OCI-LY7 (cell line): ENCODE measurements around the gene SUV39H2. TPM values are rescaled to one million over a fixed set of nuclear protein-coding genes. Genes with fewer than 3 reads are reported as not detected.
A peak's percentile ranks its signal among the peaks of the same experiment; 100 is the strongest.

Experiments used
- BruUV-seq: library from RNA; stranded (reverse); fragments of 400-500 nt; replicated peaks from 2 replicates; lab custom pipeline; 2021; lab: Mats Ljungman, UMichigan
- CTCF ChIA-PET: fragments of 300-600 bp; sonication (Branson Sonifier 250); formaldehyde crosslinking; loops from one replicate; lab custom pipeline; 2022; ENCODE audit warnings: antibody characterized with exemption; ENCODE audit not compliant: unreplicated experiment; lab: Charles Lee
- POLR2A ChIA-PET: fragments of 300-600 bp; sonication (Branson Sonifier 250); formaldehyde crosslinking; loops from one replicate; lab custom pipeline; 2022; ENCODE audit warnings: antibody characterized with exemption; lab: Charles Lee
- DNase-seq: peaks from one replicate; pipeline ENCODE4 v3.0.0-alpha.2; 2015; ENCODE audit warnings: low spot score
- H2AFZ ChIP-seq: fragments of 200-600 bp; sonication (generic), shearing (Covaris generic); 2 replicates; pipeline ENCODE4 v1.6.1; 2014; ENCODE audit warnings: mild to moderate bottlenecking, antibody characterized with exemption, low read length, moderate library complexity
- H3K27ac ChIP-seq: fragments of 200-600 bp; sonication (generic); 2 replicates; pipeline ENCODE4 v1.5.1; 2014; ENCODE audit warnings: mixed run types, low read depth, mild to moderate bottlenecking, moderate library complexity, low read length, inconsistent platforms; ENCODE audit not compliant: poor library complexity, severe bottlenecking
- H3K36me3 ChIP-seq: fragments of 200-600 bp; sonication (generic); 2 replicates; pipeline ENCODE4 v1.6.1; 2014; ENCODE audit warnings: mild to moderate bottlenecking, antibody characterized with exemption, low read length, moderate library complexity, mixed read lengths; ENCODE audit not compliant: insufficient read depth
- H3K4me1 ChIP-seq: fragments of 200-600 bp; sonication (generic); 2 replicates; pipeline ENCODE4 v1.5.1; 2014; ENCODE audit warnings: mild to moderate bottlenecking, low read length; ENCODE audit not compliant: insufficient read depth, poor library complexity, severe bottlenecking
- H3K4me2 ChIP-seq: fragments of 200-600 bp; sonication (generic); 2 replicates; pipeline ENCODE4 v1.6.1; 2014; ENCODE audit warnings: mild to moderate bottlenecking, low read length
- H3K4me3 ChIP-seq: fragments of 200-600 bp; sonication (generic); 2 replicates; pipeline ENCODE4 v1.5.1; 2014; ENCODE audit warnings: mild to moderate bottlenecking, low read depth, low read length; ENCODE audit not compliant: poor library complexity, severe bottlenecking
- H3K79me2 ChIP-seq: fragments of 200-600 bp; sonication (generic); 2 replicates; pipeline ENCODE4 v1.6.1; 2016; ENCODE audit warnings: low read depth, mild to moderate bottlenecking, low read length, moderate library complexity, mixed read lengths; ENCODE audit not compliant: insufficient read depth
- H3K9me2 ChIP-seq: fragments of 200-600 bp; sonication (generic); 2 replicates; pipeline ENCODE4 v1.6.1; 2016; ENCODE audit warnings: mild to moderate bottlenecking, low read length, mixed read lengths; ENCODE audit not compliant: insufficient read depth
- H3K9me3 ChIP-seq: fragments of 200-600 bp; sonication (generic); 2 replicates; pipeline ENCODE4 v1.6.1; 2014; ENCODE audit warnings: mild to moderate bottlenecking, mixed run types, low read length, mixed read lengths
- H4K20me1 ChIP-seq: fragments of 200-600 bp; sonication (generic); 2 replicates; pipeline ENCODE4 v1.6.1; 2014; ENCODE audit warnings: mild to moderate bottlenecking, antibody characterized with exemption, low read length, moderate library complexity, mixed read lengths; ENCODE audit not compliant: insufficient read depth
- CTCF ChIP-seq: fragments of 200-600 bp; sonication (generic); conservative IDR thresholded peaks from 2 replicates; pipeline ENCODE4 v1.5.1; 2014; ENCODE audit warnings: mild to moderate bottlenecking, antibody characterized with exemption, low read length, moderate library complexity, mixed read lengths
- EZH2phosphoT487 ChIP-seq: fragments of 200-600 bp; sonication (generic); IDR thresholded peaks from 2 replicates; pipeline ENCODE4 v1.6.1; 2018; ENCODE audit warnings: low read depth, borderline replicate concordance, mild to moderate bottlenecking, mixed run types, antibody characterized with exemption, low read length, moderate library complexity, mixed read lengths
- intact Hi-C: fragments of 100-400 bp; cut with micrococcal nuclease; formaldehyde crosslinking; loops from one replicate; pipeline ENCODE4 v1.10.0; 2022; ENCODE audit not compliant: unreplicated experiment
- total RNA-seq, 2 experiments: library from RNA; depleted of rRNA in 1 of 2; stranded (reverse); fragments of >200 nt in 1 of 2; shearing (Covaris generic) in 1 of 2; gene quantifications; 2 replicates each; pipeline ENCODE4 v1.2.3, GENCODE V29; 2014 to 2022

Gene SUV39H2
- total RNA-seq, 2 experiments from 2014 or later = 31.5 to 58.0 TPM

GRCh38 chr10:14839305-14839695, 39.4 kb upstream of the SUV39H2 start:
- Histone ChIP-seq H3K79me2 (peaks cover 45% of the 10 kb centered on the region), H3K4me3 (peak overlapping the region; percentile 88)
- POLR2A ChIA-PET = interaction anchor here (1.0 to 4.3 kb wide), 4 partner anchors 8 to 153 kb away, joined by 3 to 20 read pairs (median 6); partner anchors contain the start of gene DCLRE1C

GRCh38 chr10:14840178-14840577, 38.5 kb upstream of the SUV39H2 start:
- POLR2A ChIA-PET = no interaction called here

More at GRCh38 chr10:14839305-14839695, 39.4 kb upstream of the SUV39H2 start:
- H3K9me2 ChIP-seq = no peaks in the 10 kb centered on the region
- no TSS peak for BruUV-seq
- CTCF ChIA-PET = no interaction called here
- H3K27ac ChIP-seq = peak overlapping the region; percentile 56
- DNase-seq = peak; percentile 15
- H3K4me2 ChIP-seq = peak overlapping the region; percentile 73
- H3K9me3 ChIP-seq = no peaks in the 10 kb centered on the region
- intact Hi-C loops = loop anchor here (2.0 to 5.0 kb wide), 3 partner anchors 116 to 237 kb away; partner anchors contain the start of gene DCLRE1C
- peaks cover 10% of the 10 kb centered on the region; the same call in 1 of the 2 replicates for H4K20me1 ChIP-seq
- no peak for TF ChIP-seq CTCF
- TF ChIP-seq EZH2phosphoT487 = no peak
- no peak overlapping the region for H2AFZ ChIP-seq
- peaks cover 44% of the 10 kb centered on the region for H3K36me3 ChIP-seq
- peaks cover 12% of the 10 kb centered on the region for H3K4me1 ChIP-seq

More at GRCh38 chr10:14840178-14840577, 38.5 kb upstream of the SUV39H2 start:
- Histone ChIP-seq H3K36me3 (peaks cover 53% of the 10 kb centered on the region), H4K20me1 (peaks cover 10% of the 10 kb centered on the region; the same call in 1 of the 2 replicates), H3K79me2 (peaks cover 50% of the 10 kb centered on the region), H2AFZ (no peak overlapping the region), H3K4me1 (peaks cover 12% of the 10 kb centered on the region), H3K4me3 (no peak overlapping the region), H3K27ac (no peak overlapping the region), H3K9me2 (no peaks in the 10 kb centered on the region), H3K4me2 (no peak overlapping the region; the same call in 1 of the 2 replicates), H3K9me3 (no peaks in the 10 kb centered on the region)
- TF ChIP-seq EZH2phosphoT487 (no peak), CTCF (no peak)
- intact Hi-C loops = no loop called here
- no peak for DNase-seq
- no TSS peak for BruUV-seq
- CTCF ChIA-PET = no interaction called here
